HS-27A (cell line): ENCODE measurements around the gene DCTN1.
A peak's percentile ranks its signal among the peaks of the same experiment; 100 is the strongest.

Source experiments
- DNase-seq: peaks from one replicate; pipeline ENCODE4 v3.0.0-alpha.2; 2012; ENCODE audit warnings: low read depth, missing footprints

DCTN1 gene

GRCh38 chr2:74413001-74413698, 33.0 kb upstream of the DCTN1 start:
- DNase-seq = no peak

GRCh38 chr2:74407682-74408081, 27.6 kb upstream of the DCTN1 start:
- DNase-seq = no peak

DNA sequence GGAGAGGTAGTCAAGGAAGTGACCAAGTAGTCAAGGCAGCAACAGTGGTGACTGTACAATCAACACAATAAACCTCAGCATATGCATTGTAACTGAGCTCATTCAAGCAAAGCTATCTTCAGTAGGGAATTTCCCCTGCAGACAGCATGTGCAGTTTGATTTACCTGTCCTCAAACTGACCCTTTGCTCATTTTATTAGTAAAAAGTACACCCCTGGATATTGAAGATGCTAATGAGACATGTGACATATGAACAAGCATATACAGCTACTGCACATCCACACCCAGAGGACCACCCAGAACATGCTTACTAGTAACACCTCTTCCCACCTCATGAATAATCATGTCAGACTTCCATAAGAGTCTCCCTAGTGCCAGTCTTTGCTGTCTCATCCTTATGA, 25.9 kb upstream of the DCTN1 start:
- no peak for DNase-seq

GRCh38 chr2:74401891-74402290, 21.8 kb upstream of the DCTN1 start:
- no peak for DNase-seq

DNA sequence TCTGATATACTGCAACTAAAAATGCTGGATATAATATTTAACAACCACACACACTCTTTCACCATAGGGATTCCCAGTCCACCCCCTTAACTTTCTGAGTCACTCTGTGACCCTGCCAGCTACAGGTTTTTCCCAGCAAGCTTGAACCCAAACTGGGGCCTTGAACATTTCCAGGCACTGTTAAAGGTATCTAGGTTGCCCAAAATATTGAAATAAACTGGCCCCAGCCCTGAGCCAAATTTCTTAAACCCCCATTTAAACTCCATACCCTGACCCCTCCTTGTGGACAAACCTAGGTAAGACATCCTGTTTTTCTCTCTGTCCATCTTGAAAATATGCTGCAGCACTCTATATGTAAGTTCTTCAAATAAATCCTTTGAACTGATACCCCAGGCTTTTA, 19.7 kb upstream of the DCTN1 start:
- no peak for DNase-seq

- no peak for DNase-seq
Observed at GRCh38 chr2:74396149-74396548, 16.0 kb upstream of the DCTN1 start.

DNA sequence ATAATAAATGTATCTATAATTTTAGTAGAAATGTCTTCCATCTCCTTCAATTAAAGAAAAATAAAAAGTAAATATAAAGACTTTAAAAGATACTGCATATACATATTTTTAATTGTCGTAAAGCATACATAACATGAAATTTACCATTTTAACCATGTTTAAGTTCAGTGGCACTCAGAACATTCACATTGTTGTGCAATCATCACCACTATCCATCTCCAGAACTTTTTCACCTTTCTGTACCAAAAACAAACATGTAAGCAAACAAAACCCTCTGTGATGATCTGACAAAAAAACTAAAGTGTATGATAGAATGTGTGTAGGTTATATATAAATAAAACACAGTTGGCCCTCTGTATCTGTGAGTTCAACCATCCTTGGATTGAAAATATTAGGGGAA, 13.4 kb upstream of the DCTN1 start:
- no peak for DNase-seq

- DNase-seq = no peak
Observed at GRCh38 chr2:74392449-74392743, 12.3 kb upstream of the DCTN1 start.

GRCh38 chr2:74391580-74392448, 11.7 kb upstream of the DCTN1 start:
- DNase-seq = peak; percentile 84

- DNase-seq = no peak
Observed at GRCh38 chr2:74391209-74391579, 11.1 kb upstream of the DCTN1 start.

- no peak for DNase-seq
Observed at GRCh38 chr2:74390606-74391005, 10.5 kb upstream of the DCTN1 start.

DNA sequence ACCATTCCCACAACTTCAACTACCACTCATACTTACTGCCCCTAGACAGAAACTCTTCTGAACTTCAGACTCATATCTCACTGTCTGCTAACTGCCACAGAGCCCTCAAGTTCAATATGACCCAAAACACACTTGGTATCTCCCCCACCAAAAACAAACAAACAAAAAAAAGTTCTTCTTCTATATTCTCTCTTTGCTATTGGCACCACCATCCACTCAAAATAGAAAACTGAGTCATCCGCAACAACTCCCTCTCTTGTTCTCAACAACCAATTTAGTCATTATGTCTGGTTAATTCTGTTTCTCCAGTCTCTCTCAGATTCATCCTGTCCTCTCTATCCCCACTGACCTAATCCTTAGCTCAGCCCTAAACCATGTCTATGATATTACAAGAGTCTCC, 7.2 kb upstream of the DCTN1 start:
- DNase-seq = no peak

DNA sequence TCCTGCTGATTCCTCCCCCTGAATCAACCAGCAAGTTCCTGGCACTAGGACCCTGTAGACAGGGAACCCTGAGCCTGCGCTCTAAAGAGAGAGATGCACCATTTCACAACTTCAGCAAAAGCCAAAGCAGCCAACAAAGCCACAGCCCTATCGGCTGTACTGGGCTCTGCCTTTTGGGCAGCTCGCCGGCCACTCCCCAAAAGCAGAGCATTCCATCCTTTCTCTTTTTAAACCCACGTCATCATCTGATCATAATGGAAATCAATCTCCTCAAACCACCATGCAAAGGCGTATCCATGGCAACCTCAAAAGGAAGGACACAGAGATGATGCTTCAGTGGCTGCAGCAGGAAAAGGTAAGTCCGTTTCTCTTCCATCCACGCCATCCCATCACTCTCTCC, 5.3 kb upstream of the DCTN1 start:
- DNase-seq = no peak

DNA sequence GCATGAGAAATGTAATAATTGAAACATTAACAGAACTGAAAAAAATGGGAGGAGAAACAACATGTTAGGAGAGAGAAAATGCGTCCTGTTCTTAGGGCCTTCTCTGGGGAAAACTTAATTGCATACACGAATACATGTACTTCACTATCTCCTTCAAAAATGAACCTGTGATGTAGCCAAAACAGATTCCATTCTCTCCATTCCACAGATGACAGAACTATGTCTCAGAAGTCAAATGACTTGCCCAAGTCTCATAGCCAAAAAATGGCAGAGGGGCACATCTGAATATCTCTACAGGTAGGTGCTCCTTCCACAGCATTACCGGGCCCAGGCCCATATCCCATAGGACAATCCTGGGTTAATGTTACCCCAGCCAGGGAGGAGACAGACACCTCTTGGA, 3.9 kb upstream of the DCTN1 start:
- DNase-seq = no peak

DNA sequence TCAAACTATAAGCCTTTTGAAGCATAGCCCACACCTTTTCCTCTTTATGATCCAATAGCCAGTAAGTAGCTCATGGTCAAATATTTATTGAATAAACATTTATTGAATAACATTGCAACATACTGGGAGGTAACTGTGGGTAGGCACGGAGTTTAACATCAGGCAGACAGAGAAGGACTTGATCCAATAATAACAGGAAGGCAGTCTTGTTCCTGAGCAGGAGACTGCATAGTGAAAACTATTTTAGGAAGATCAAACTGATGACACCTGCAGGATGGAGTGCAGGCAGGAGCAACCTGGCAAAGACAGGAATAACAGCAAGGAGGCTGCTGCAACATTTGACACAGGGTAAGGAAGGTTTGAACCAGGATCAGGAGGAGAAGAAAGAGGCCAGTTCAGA, 3.1 kb upstream of the DCTN1 start:
- DNase-seq = no peak

DNA sequence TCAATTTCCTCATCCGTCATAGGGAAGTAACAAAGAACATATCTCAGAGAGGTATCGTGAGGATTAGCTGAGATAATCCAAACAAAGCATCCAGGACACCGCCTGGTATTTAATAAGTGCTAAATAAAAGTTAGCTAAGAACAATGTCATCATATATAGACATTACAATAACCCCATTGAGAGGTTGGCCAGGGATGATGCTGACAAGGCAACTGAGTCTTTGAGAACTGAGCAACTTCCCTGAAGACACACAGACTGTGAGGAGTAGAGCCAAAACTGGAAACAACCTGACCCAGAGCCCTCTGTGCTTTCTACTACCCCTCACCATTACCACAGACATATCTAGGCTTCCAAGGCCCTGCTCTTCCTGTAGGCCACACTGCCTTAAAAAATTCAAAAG, 1.6 kb upstream of the DCTN1 start:
- DNase-seq = no peak

DNA sequence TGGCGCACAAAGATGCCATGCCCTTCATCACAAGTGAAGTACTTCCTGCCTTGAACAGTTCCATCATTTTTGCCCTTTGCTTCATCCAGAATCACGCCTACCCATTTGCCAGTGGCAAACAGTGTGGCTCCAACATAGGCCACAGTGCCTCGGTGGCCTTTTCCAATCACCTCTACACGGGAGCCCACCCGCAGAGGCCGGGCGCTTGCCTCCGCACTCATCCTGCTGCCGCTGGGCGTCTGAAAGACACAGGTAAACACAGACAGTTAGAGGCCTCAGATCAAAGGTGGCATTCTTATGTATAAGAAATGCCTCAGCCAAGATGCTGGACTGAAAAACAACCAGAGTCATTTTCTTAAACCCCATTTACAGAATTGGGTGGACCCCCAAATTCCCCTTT, 2.1 kb downstream of the DCTN1 start:
- DNase-seq = no peak

- no peak for DNase-seq
Observed at GRCh38 chr2:74375838-74376237, 4.3 kb downstream of the DCTN1 start.

DNA sequence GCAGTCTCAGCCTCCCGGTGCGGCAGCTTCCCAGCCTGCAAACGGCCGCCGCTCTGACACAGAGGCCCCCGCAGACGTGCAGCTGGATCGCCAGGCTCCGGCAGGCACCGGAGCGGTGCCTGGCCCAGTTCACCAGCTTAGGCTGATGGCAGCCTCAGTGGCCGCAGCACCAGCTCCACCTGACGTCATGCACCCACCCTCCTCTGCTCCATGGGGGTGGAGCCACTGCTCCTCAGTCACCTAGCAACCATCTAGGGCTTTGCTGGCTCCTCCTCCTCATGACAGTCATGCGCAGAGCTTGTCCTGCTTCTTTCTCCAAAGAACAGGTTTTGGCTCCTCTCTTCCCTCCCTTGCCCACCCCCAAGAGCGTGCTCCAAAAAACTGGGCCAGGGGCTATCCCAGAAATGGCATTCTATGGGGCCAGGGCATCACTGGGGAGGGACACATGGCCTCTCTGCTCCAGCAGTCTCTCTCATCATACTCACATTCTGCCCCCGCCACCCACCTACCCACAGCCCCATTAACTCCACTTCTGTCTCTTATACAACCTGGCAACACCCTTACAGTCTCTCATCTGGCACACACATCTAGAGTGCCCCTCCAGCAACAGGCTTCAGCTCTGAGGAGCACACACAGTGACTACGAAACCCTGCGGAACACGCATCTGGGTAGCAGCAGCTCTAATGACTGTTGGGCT, 5.5 kb downstream of the DCTN1 start:
- DNase-seq = no peak

GRCh38 chr2:74373985-74374384, 6.1 kb downstream of the DCTN1 start:
- DNase-seq = no peak

DNA sequence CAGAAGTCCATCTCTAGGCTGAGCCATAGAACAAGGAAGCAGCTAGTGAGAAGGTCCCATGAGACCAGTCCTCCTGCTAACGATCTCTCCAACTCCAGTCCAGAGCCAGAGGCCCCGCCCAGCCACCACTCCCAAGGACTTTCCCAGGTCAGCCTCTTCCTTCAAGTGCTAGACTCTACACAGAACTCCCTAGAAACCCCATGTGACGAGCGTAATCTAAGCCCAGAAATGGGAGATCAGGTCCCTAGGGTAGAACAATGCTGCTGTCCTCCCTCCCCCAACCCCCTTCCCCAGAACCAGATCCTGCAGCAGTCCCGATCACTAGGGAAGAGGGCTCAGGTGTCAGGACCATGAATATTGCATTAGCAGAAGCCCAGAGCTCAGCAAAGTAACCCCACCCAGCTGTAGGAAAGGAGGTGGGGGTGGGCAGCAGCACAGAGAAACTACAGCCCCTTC, 6.9 kb downstream of the DCTN1 start:
- DNase-seq = no peak

DNA sequence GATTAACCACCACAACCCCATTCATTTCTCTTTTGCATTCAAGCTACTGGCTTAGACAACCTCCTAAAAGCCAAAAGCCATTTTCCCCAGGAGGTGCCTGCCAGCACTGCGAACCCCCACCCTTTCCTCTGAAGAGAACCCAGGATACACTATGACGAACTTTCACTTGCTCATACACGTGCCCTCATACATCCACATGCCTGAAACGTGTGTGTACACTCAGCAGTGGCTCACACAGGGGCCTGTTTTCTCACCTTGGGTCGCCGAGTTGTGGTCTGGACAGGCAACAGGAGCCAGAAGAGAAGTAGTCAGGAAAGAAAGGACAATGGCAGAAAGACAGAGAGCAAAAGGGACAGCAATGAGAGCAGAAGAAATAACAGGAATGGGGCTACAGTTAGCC, 7.4 kb downstream of the DCTN1 start:
- no peak for DNase-seq

DNA sequence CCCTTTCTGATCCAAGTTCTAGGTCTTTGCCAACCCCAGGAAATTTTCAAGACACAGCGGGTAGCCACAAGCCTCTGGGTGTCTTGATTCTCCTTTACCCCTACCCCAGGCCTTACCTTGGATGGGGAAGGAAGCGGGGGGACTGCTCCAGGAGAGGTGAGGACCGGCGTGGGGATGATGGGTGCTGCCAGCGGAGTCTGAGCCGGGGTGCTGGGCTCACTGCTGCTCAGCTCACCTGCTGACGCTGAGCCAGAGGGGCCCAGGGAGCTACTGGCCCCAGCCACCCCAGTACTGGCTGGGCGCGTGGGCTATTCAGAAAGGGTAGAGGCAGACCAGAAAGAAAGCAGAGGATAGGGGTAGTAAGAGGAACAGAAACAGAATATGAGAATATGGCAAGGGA, 8.7 kb downstream of the DCTN1 start:
- no peak for DNase-seq
